GM12878 (cell line): ENCODE data around the gene PPP2R3C. TPM values are rescaled to one million over a fixed set of nuclear protein-coding genes. Genes with fewer than 3 reads are reported as not detected.
A peak's percentile ranks its signal among the peaks of the same experiment; 100 is the strongest.

Source experiments
- ATAC-seq: fragments of 200-7000 bp; cut with Tn5 transposase; 3 replicates; pipeline ENCODE4 v1.9.1; 2020; ENCODE audit warnings: mild to moderate bottlenecking, moderate library complexity
- BruUV-seq: library from RNA; stranded (reverse); fragments of 400-500 nt; replicated peaks from 2 replicates; lab custom pipeline; 2021; lab: Mats Ljungman, UMichigan
- CTCF ChIA-PET: fragments of 300-600 bp; sonication (Branson Sonifier 250); formaldehyde crosslinking; extraction: SDS; loops from one replicate; lab custom pipeline; 2021; ENCODE audit warnings: inconsistent platforms; lab: Yijun Ruan, JAX
- POLR2A ChIA-PET: fragments of 350-600 bp; formaldehyde crosslinking; extraction: SDS; loops from one replicate; lab custom pipeline; 2021; ENCODE audit warnings: inconsistent platforms; lab: Charles Lee
- RAD21 ChIA-PET: fragments of 300-600 bp; sonication (Branson Sonifier 250); formaldehyde crosslinking; loops from one replicate; lab custom pipeline; 2023; ENCODE audit warnings: antibody characterized with exemption; ENCODE audit not compliant: unreplicated experiment; lab: Charles Lee
- SMC1A ChIA-PET: fragments of 300-600 bp; sonication (Branson Sonifier 250); formaldehyde crosslinking; loops from one replicate; lab custom pipeline; 2023; ENCODE audit not compliant: unreplicated experiment, uncharacterized antibody; lab: Charles Lee
- DNase-seq: peaks from one replicate; pipeline ENCODE4 v3.0.0-alpha.2; 2011; ENCODE audit warnings: low read depth, low spot score
- FAIRE-seq: peaks from 3 replicates; lab custom pipeline; 2011; peaks lifted over from hg19 to GRCh38; lab: Jason Lieb, UNC
- H2AFZ ChIP-seq: 2 replicates; pipeline ENCODE4 v1.6.0; 2011; ENCODE audit warnings: low read depth, low read length, control low read depth; ENCODE audit not compliant: control insufficient read depth
- H3K27ac ChIP-seq: 2 replicates; pipeline ENCODE4 v1.5.1; 2011; ENCODE audit warnings: control low read depth; ENCODE audit not compliant: control insufficient read depth, insufficient read depth
- H3K27me3 ChIP-seq, 2 experiments: replicated peaks in 1 of 2; 2 replicates each; pipeline versions ENCODE4 v1.6.0 to v1.6.1; 2011; ENCODE audit warnings: low read length in 1 of 2; ENCODE audit not compliant: control insufficient read depth in 2 of 2, insufficient read depth in 2 of 2
- H3K36me3 ChIP-seq, 2 experiments: 2 replicates each; pipeline ENCODE4 v1.5.1; 2011; ENCODE audit warnings: low read length in 1 of 2; ENCODE audit not compliant: control insufficient read depth in 2 of 2, insufficient read depth in 2 of 2
- H3K4me1 ChIP-seq: 2 replicates; pipeline ENCODE4 v1.6.1; 2011; ENCODE audit warnings: mild to moderate bottlenecking, low read length, moderate library complexity, mixed read lengths; ENCODE audit not compliant: control insufficient read depth, insufficient read depth
- H3K4me2 ChIP-seq: 2 replicates; pipeline ENCODE4 v1.6.0; 2011; ENCODE audit warnings: control low read depth; ENCODE audit not compliant: control insufficient read depth, insufficient read depth
- H3K4me3 ChIP-seq: fragments of 200-600 bp; sonication (generic); 2 replicates; pipeline ENCODE4 v1.5.1; 2016
- H3K79me2 ChIP-seq: 2 replicates; pipeline ENCODE4 v1.6.0; 2011; ENCODE audit warnings: low read length; ENCODE audit not compliant: control insufficient read depth, insufficient read depth
- H3K9ac ChIP-seq: 2 replicates; pipeline ENCODE4 v1.8.0; 2011; ENCODE audit warnings: low read length, control low read depth, mixed read lengths; ENCODE audit not compliant: control insufficient read depth, insufficient read depth
- H3K9me3 ChIP-seq: replicated peaks from 3 replicates; pipeline ENCODE4 v1.5.1; 2011; ENCODE audit warnings: mild to moderate bottlenecking, low read length; ENCODE audit not compliant: control insufficient read depth, insufficient read depth
- H4K20me1 ChIP-seq: 2 replicates; pipeline ENCODE4 v1.6.0; 2011; ENCODE audit not compliant: control insufficient read depth, insufficient read depth
- BHLHE40 ChIP-seq, 2 experiments: fragments of 450-650 bp in 1 of 2; IDR thresholded peaks; 2 replicates each; pipeline ENCODE4 v1.6.1; 2011 to 2017; ENCODE audit warnings: low read depth in 2 of 2, borderline replicate concordance in 1 of 2, improper control_type of control experiment in 1 of 2, low read length in 1 of 2, mild to moderate bottlenecking in 1 of 2
- CEBPB ChIP-seq, 2 experiments: fragments of 150-350 bp in 1 of 2; IDR thresholded peaks; 2 replicates each; pipeline ENCODE4 v1.6.1; 2012 to 2014; ENCODE audit warnings: low read depth in 2 of 2, low read length in 2 of 2, borderline replicate concordance in 1 of 2, inconsistent platforms in 1 of 2
- CREB1 ChIP-seq: IDR thresholded peaks from 2 replicates; pipeline ENCODE4 v1.6.1; 2012; ENCODE audit warnings: low read depth, mild to moderate bottlenecking, inconsistent platforms
- FOS ChIP-seq: IDR thresholded peaks from 3 replicates; pipeline ENCODE4 v1.6.1; 2011; ENCODE audit warnings: borderline replicate concordance; ENCODE audit not compliant: insufficient read length; ENCODE audit errors: extremely low read depth
- JUNB ChIP-seq: IDR thresholded peaks from 2 replicates; pipeline ENCODE4 v1.6.1; 2016; ENCODE audit warnings: antibody characterized with exemption, mild to moderate bottlenecking
- NBN ChIP-seq: fragments of 450-650 bp; IDR thresholded peaks from 2 replicates; pipeline ENCODE4 v1.6.1; 2016
- NR2F1 ChIP-seq: fragments of 450-650 bp; conservative IDR thresholded peaks from 2 replicates; pipeline ENCODE4 v1.6.1; 2017; ENCODE audit warnings: mild to moderate bottlenecking
- RUNX3 ChIP-seq: IDR thresholded peaks from 2 replicates; pipeline ENCODE4 v1.6.1; 2012; ENCODE audit warnings: low read length, inconsistent platforms
- SPI1 ChIP-seq: IDR thresholded peaks from 2 replicates; pipeline ENCODE4 v1.6.1; 2011; ENCODE audit warnings: low read depth, mild to moderate bottlenecking, low read length, moderate library complexity, borderline replicate concordance; ENCODE audit not compliant: insufficient read depth
- STAT3 ChIP-seq: IDR thresholded peaks from 2 replicates; pipeline ENCODE4 v1.6.1; 2011; ENCODE audit warnings: low read depth, low read length, improper control_type of control experiment
- TAF1 ChIP-seq: IDR thresholded peaks from 2 replicates; pipeline ENCODE4 v1.6.1; 2011; ENCODE audit warnings: mild to moderate bottlenecking, low read depth, low read length, borderline replicate concordance
- WGBS: methylation state at CpG from one replicate; pipeline ENCODE4 v1.1.6; 2016; ENCODE audit warnings: low lambda C conversion rate; ENCODE audit not compliant: insufficient replicate concordance, insufficient coverage; ENCODE audit errors: missing lambda C conversion rate; 5-methylcytosine and 5-hydroxymethylcytosine counted together
- in situ Hi-C: fragments of 300-500 bp; cut with MboI; formaldehyde crosslinking; loops from 9 replicates; pipeline ENCODE4 v1.14.3; 2018; ENCODE audit warnings: mixed read lengths
- intact Hi-C: fragments of 100-400 bp; cut with micrococcal nuclease; formaldehyde crosslinking; loops from one replicate; pipeline ENCODE4 v1.14.2; 2022; ENCODE audit not compliant: unreplicated experiment
- polyA plus RNA-seq, 11 experiments: library from polyadenylated mRNA; depleted of rRNA in 4 of 11; unstranded in 6 of 11; stranded (reverse) in 5 of 11; fragments of >200 nt; fragmentation: Nextera tagmentation in 4 of 11; fragmentation: Illumina TruSeq in 1 of 11; extraction: Ambion mirVana in 4 of 11; extraction: Trizol in 1 of 11; gene quantifications; 1 replicate in 1 of 11; 2 replicates in 10 of 11; pipeline versions ENCODE4 v1.2.1 to v1.2.3, GENCODE V29; 2011 to 2016; ENCODE audit warnings: inconsistent platforms in 2 of 11, missing spikeins in 2 of 11, low read depth in 1 of 11
- total RNA-seq, 4 experiments: library from RNA; depleted of rRNA in 3 of 4; stranded (reverse); fragments of >200 nt in 3 of 4; fragmentation: Illumina TruSeq in 1 of 4; extraction: Trizol in 1 of 4; gene quantifications; 2 replicates each; pipeline versions ENCODE4 v1.2.1 to v1.2.3, GENCODE V29; 2013 to 2021
- TF ChIP-seq, protein P1 (sequence below): fragments of 450-650 bp; IDR thresholded peaks from 2 replicates; pipeline ENCODE4 v1.6.1; 2016; ENCODE audit warnings: mild to moderate bottlenecking, moderate library complexity, borderline replicate concordance

Gene PPP2R3C
- total and polyA plus RNA-seq, 10 of the 15 experiments (the other 5 are each of a cell fraction or from before 2014, with no cell fraction given), result 27.6 to 80.5 (median 42.9) TPM

GRCh38 chr14:35133542-35134328 is 11.9 kb upstream of the PPP2R3C start (continued):
- TF ChIP-seq, protein P1, sequence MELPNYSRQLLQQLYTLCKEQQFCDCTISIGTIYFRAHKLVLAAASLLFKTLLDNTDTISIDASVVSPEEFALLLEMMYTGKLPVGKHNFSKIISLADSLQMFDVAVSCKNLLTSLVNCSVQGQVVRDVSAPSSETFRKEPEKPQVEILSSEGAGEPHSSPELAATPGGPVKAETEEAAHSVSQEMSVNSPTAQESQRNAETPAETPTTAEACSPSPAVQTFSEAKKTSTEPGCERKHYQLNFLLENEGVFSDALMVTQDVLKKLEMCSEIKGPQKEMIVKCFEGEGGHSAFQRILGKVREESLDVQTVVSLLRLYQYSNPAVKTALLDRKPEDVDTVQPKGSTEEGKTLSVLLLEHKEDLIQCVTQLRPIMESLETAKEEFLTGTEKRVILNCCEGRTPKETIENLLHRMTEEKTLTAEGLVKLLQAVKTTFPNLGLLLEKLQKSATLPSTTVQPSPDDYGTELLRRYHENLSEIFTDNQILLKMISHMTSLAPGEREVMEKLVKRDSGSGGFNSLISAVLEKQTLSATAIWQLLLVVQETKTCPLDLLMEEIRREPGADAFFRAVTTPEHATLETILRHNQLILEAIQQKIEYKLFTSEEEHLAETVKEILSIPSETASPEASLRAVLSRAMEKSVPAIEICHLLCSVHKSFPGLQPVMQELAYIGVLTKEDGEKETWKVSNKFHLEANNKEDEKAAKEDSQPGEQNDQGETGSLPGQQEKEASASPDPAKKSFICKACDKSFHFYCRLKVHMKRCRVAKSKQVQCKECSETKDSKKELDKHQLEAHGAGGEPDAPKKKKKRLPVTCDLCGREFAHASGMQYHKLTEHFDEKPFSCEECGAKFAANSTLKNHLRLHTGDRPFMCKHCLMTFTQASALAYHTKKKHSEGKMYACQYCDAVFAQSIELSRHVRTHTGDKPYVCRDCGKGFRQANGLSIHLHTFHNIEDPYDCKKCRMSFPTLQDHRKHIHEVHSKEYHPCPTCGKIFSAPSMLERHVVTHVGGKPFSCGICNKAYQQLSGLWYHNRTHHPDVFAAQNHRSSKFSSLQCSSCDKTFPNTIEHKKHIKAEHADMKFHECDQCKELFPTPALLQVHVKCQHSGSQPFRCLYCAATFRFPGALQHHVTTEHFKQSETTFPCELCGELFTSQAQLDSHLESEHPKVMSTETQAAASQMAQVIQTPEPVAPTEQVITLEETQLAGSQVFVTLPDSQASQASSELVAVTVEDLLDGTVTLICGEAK, result no peak
- TF ChIP-seq NR2F1, result no peak
- no peak for TF ChIP-seq SPI1
- TF ChIP-seq STAT3, result no peak

- H3K27ac ChIP-seq, result no peak overlapping the region
- ChIA-PET CTCF (interaction anchor here (0.8 to 4.5 kb wide), 7 partner anchors 11 to 691 kb away, joined by 3 to 29 read pairs (median 3); no protein-coding TSS in a partner anchor), RAD21 (interaction anchor here (0.6 to 1.4 kb wide), 11 partner anchors 14 to 454 kb away, joined by 3 to 6 read pairs (median 3); partner anchors contain the start of gene NFKBIA), POLR2A (interaction anchor here (0.6 to 2.0 kb wide), 9 partner anchors 11 to 293 kb away, joined by 3 to 11 read pairs (median 6); partner anchors contain the start of genes FAM177A1 and SRP54), SMC1A (interaction anchor here (0.6 to 1.7 kb wide), 12 partner anchors 11 to 289 kb away, joined by 3 to 7 read pairs (median 4); partner anchors contain the start of gene SRP54)
- no peaks in the 10 kb centered on the region for H3K9me3 ChIP-seq
- in situ Hi-C loops (no loop called here), intact Hi-C loops (loop anchor here (5.0 kb wide), 2 partner anchors 163 to 252 kb away; no protein-coding TSS in a partner anchor)
- no TSS peak for BruUV-seq
- ATAC-seq, result no peak
- no peak overlapping the region for H3K9ac ChIP-seq
- no peaks in the 10 kb centered on the region for H3K27me3 ChIP-seq
- H3K79me2 ChIP-seq, result peaks cover 26% of the 10 kb centered on the region
- WGBS, result 100% methylated on average over 1 of the region's 1 CpG
- no peaks in the 10 kb centered on the region for H3K36me3 ChIP-seq
- DNase-seq, result no peak
- H3K4me1 ChIP-seq, result 0 out of 2 replicates have a peak, but pooled peaks cover 2% of the 10 kb centered on the region
- H3K4me2 ChIP-seq, result peak overlapping the region; percentile 98
- peak overlapping the region; percentile 83 for H3K4me3 ChIP-seq
- H4K20me1 ChIP-seq, result no peaks in the 10 kb centered on the region
- no peak overlapping the region for H2AFZ ChIP-seq
- FAIRE-seq, result no peak
- TF ChIP-seq NBN (no peak), RUNX3 (0 out of 2 replicates have a peak, but pooled peaks have one; percentile 27), FOS (no peak), JUNB (no peak), CREB1 (no peak), CEBPB (IDR thresholded peaks at IDR 0.05; ENCODE audit: borderline replicate concordance in 1 of 2, low read depth in 2 of 2, low read length in 2 of 2) (no peak), BHLHE40 (IDR thresholded peaks at IDR 0.05; ENCODE audit: borderline replicate concordance in 1 of 2, low read depth in 2 of 2, low read length in 1 of 2) (peak in 1 of 2 experiments; percentile 30; a peak in 1 of 4 replicates), TAF1 (no peak)
- TF ChIP-seq, protein P1, result no peak
Measured at GRCh38 chr14:35124127-35124526, 2.3 kb upstream of the PPP2R3C start.
